B cell (primary cell): ENCODE measurements around the gene ALKBH6. TPM values are rescaled to one million over a fixed set of nuclear protein-coding genes. Genes with fewer than 3 reads are reported as not detected.
"Not testable (repeated sequence)": the region's sequence is repeated elsewhere in the genome, so short reads cannot be mapped to it uniquely, and the experiment has no call there.

Source experiments
- ATAC-seq: fragments of 200-7000 bp; cut with Tn5 transposase; one replicate; pipeline ENCODE4 v1.10.0; 2021; ENCODE audit warnings: low read depth, mild to moderate bottlenecking, moderate number of reproducible peaks, moderate library complexity
- CTCF ChIA-PET: fragments of 350-600 bp; sonication (Branson Sonifier 250); formaldehyde crosslinking; loops from one replicate; lab custom pipeline; 2021; ENCODE audit warnings: antibody characterized with exemption, inconsistent platforms; lab: Charles Lee
- POLR2A ChIA-PET: fragments of 350-600 bp; sonication (Branson Sonifier 250); formaldehyde crosslinking; loops from one replicate; lab custom pipeline; 2021; ENCODE audit warnings: antibody characterized with exemption; lab: Charles Lee
- DNase-seq: peaks from one replicate; pipeline ENCODE4 v3.0.0; 2013
- H2AFZ ChIP-seq: 2 replicates; pipeline ENCODE4 v1.6.1; 2012; ENCODE audit warnings: mild to moderate bottlenecking, low read depth, low read length; ENCODE audit not compliant: insufficient read depth, poor library complexity, severe bottlenecking
- H3K27ac ChIP-seq, 2 donors: 1 replicate in 1 of 2; 2 replicates in 1 of 2; pipeline ENCODE4 v1.5.1; 2012 to 2013; ENCODE audit warnings: low read length in 2 of 2, mild to moderate bottlenecking in 2 of 2, moderate library complexity in 1 of 2
- H3K27me3 ChIP-seq, 4 experiments: fragments of 200-600 bp in 1 of 4; sonication (generic) in 1 of 4; replicated peaks in 1 of 4; 1 replicate in 2 of 4; 2 replicates in 2 of 4; pipeline versions ENCODE4 v1.6.1 to v1.7.0; 2013 to 2016; ENCODE audit warnings: low read length in 3 of 4, mild to moderate bottlenecking in 2 of 4, mixed read lengths in 1 of 4, moderate library complexity in 1 of 4; ENCODE audit not compliant: insufficient read depth in 4 of 4, control insufficient read depth in 3 of 4; ENCODE audit errors: control extremely low read depth in 1 of 4
- H3K36me3 ChIP-seq, 2 experiments: replicated peaks in 1 of 2; 1 replicate in 1 of 2; 2 replicates in 1 of 2; pipeline versions ENCODE4 v1.6.1 to v1.7.1; 2013; ENCODE audit warnings: low read length in 1 of 2; ENCODE audit not compliant: insufficient read depth in 2 of 2, control insufficient read depth in 1 of 2; ENCODE audit errors: control extremely low read depth in 1 of 2, extremely low read depth in 1 of 2
- H3K4me1 ChIP-seq, 2 donors: fragments of 200-600 bp in 1 of 2; sonication (generic) in 1 of 2; 1 replicate in 1 of 2; 2 replicates in 1 of 2; pipeline versions ENCODE4 v1.5.1 to v1.6.1; 2013 to 2017; ENCODE audit warnings: low read length in 2 of 2; ENCODE audit not compliant: control insufficient read depth in 2 of 2, insufficient read depth in 2 of 2
- H3K4me2 ChIP-seq: replicated peaks from 2 replicates; pipeline ENCODE3; 2012; ENCODE audit warnings: mild to moderate bottlenecking, low read depth, low read length; ENCODE audit not compliant: poor library complexity, severe bottlenecking
- H3K4me3 ChIP-seq, 5 experiments: fragments of 200-600 bp in 1 of 5; sonication (generic) in 1 of 5; 1 replicate in 3 of 5; 2 replicates in 2 of 5; pipeline versions ENCODE4 v1.5.1 to v1.7.0; 2011 to 2016; ENCODE audit warnings: low read length in 4 of 5, mild to moderate bottlenecking in 4 of 5, low read depth in 2 of 5, control low read depth in 1 of 5, moderate library complexity in 1 of 5; ENCODE audit not compliant: insufficient read depth in 1 of 5; ENCODE audit errors: control extremely low read depth in 1 of 5, extremely low read depth in 1 of 5
- H3K79me2 ChIP-seq: fragments of 200-600 bp; sonication (generic); one replicate; pipeline ENCODE4 v1.6.0; 2016; ENCODE audit warnings: low read length; ENCODE audit not compliant: control insufficient read depth, insufficient read depth
- H3K9ac ChIP-seq: fragments of 200-600 bp; sonication (generic); 2 replicates; pipeline ENCODE4 v1.6.1; 2017; ENCODE audit warnings: mild to moderate bottlenecking, low read length, moderate library complexity
- H3K9me3 ChIP-seq, 3 donors: one replicate each; pipeline versions ENCODE4 v1.6.1 to v1.7.1; 2013; ENCODE audit warnings: low read length in 2 of 3; ENCODE audit not compliant: control insufficient read depth in 2 of 3, insufficient read depth in 1 of 3; ENCODE audit errors: control extremely low read depth in 1 of 3
- H4K20me1 ChIP-seq: 2 replicates; pipeline ENCODE4 v1.6.0; 2012; ENCODE audit warnings: mild to moderate bottlenecking, low read length; ENCODE audit not compliant: insufficient read depth, control insufficient read depth, poor library complexity, severe bottlenecking
- H3K27ac Mint-ChIP-seq: one replicate; pipeline ENCODE4 v1.8.0; 2021; ENCODE audit warnings: mixed read lengths
- H3K27me3 Mint-ChIP-seq: one replicate; pipeline ENCODE4 v1.8.0; 2021; ENCODE audit warnings: mixed read lengths
- H3K4me1 Mint-ChIP-seq: one replicate; pipeline ENCODE4 v1.8.0; 2021; ENCODE audit warnings: mixed read lengths
- H3K4me3 Mint-ChIP-seq: one replicate; pipeline ENCODE4 v1.8.0; 2021; ENCODE audit warnings: mixed read lengths
- H3K9me3 Mint-ChIP-seq: one replicate; pipeline ENCODE4 v1.8.0; 2022; ENCODE audit warnings: mixed read lengths; ENCODE audit not compliant: insufficient read depth
- CTCF ChIP-seq: fragments of 200-600 bp; IDR thresholded peaks from one replicate; pipeline ENCODE4 v1.8.0; 2022; ENCODE audit warnings: antibody characterized with exemption, mild to moderate bottlenecking
- EZH2 ChIP-seq: IDR thresholded peaks from 2 replicates; pipeline ENCODE4 v1.6.1; 2012; ENCODE audit warnings: borderline replicate concordance, low read depth, mild to moderate bottlenecking, moderate library complexity, low read length; ENCODE audit not compliant: insufficient read depth, poor library complexity, severe bottlenecking
- WGBS: methylation state at CpG from one replicate; pipeline ENCODE4 v1.1.5; 2013; ENCODE audit warnings: missing lambda C conversion rate; ENCODE audit not compliant: insufficient coverage; 5-methylcytosine and 5-hydroxymethylcytosine counted together
- intact Hi-C: fragments of 100-400 bp; cut with micrococcal nuclease; formaldehyde crosslinking; loops from one replicate; pipeline ENCODE4 v1.10.0; 2022
- polyA plus RNA-seq: library from polyadenylated mRNA; depleted of rRNA; stranded (reverse); fragments of >200 nt; gene quantifications from 2 replicates; pipeline ENCODE4 v1.2.3, GENCODE V29; 2012
- total RNA-seq, 2 donors: library from RNA; stranded (reverse); fragments of 120-200 nt in 1 of 2; gene quantifications; 1 replicate in 1 of 2; 2 replicates in 1 of 2; pipeline versions ENCODE4 v1.2.3 to v1.2.4, GENCODE V29; 2013 to 2022

ALKBH6 gene
- total and polyA plus RNA-seq, 2 donors (not counting 1 experiment from before 2014, with no cell fraction given), result 54.5 to 56.5 TPM

GRCh38 chr19:36043952-36044351 lies 29.9 kb upstream of the ALKBH6 start:
- Histone ChIP-seq H3K9me3 (no peaks in the 10 kb centered on the region), H3K4me2 (no peak overlapping the region), H3K27ac (no peak overlapping the region), H3K27me3 (no peaks in the 10 kb centered on the region), H3K36me3 (no peaks in the 10 kb centered on the region), H3K4me3 (no peak overlapping the region), H3K79me2 (no peaks in the 10 kb centered on the region), H3K9ac (no peak overlapping the region), H4K20me1 (no peaks in the 10 kb centered on the region), H2AFZ (no peak overlapping the region), H3K4me1 (no peaks in the 10 kb centered on the region)
- H3K27me3 Mint-ChIP-seq, result no peaks in the 10 kb centered on the region
- no peaks in the 10 kb centered on the region for H3K9me3 Mint-ChIP-seq
- POLR2A ChIA-PET, result no interaction called here
- H3K4me3 Mint-ChIP-seq, result no peak overlapping the region
- TF ChIP-seq CTCF (no peak), EZH2 (no peak)
- no peak for ATAC-seq
- intact Hi-C loops, result no loop called here
- H3K27ac Mint-ChIP-seq, result no peak overlapping the region
- DNase-seq, result no peak
- CTCF ChIA-PET, result no interaction called here
- no peaks in the 10 kb centered on the region for H3K4me1 Mint-ChIP-seq
- WGBS, result 90% methylated on average over 2 of the region's 2 CpGs

GRCh38 chr19:36041831-36042230 lies 27.8 kb upstream of the ALKBH6 start:
- Histone ChIP-seq H2AFZ (no peak overlapping the region), H3K27me3 (no peaks in the 10 kb centered on the region), H3K4me2 (no peak overlapping the region), H3K4me3 (no peak overlapping the region), H3K9me3 (no peaks in the 10 kb centered on the region), H3K9ac (no peak overlapping the region), H3K4me1 (no peaks in the 10 kb centered on the region), H4K20me1 (no peaks in the 10 kb centered on the region), H3K36me3 (no peaks in the 10 kb centered on the region), H3K79me2 (no peaks in the 10 kb centered on the region), H3K27ac (no peak overlapping the region)
- DNase-seq, result no peak
- Mint-ChIP-seq H3K27ac (no peak overlapping the region), H3K4me1 (no peaks in the 10 kb centered on the region), H3K27me3 (no peaks in the 10 kb centered on the region), H3K9me3 (no peaks in the 10 kb centered on the region), H3K4me3 (no peak overlapping the region)
- TF ChIP-seq EZH2 (no peak), CTCF (no peak)
- ChIA-PET CTCF (no interaction called here), POLR2A (no interaction called here)
- WGBS, result 66% methylated on average over 3 of the region's 3 CpGs
- ATAC-seq, result no peak
- intact Hi-C loops, result no loop called here

GRCh38 chr19:36041092-36041491 lies 27.1 kb upstream of the ALKBH6 start:
- H3K79me2 ChIP-seq, H3K9ac ChIP-seq, DNase-seq, POLR2A ChIA-PET, H3K4me1 Mint-ChIP-seq, ATAC-seq, H3K27ac ChIP-seq, H4K20me1 ChIP-seq, H3K4me3 Mint-ChIP-seq, H3K4me1 ChIP-seq, H3K27me3 ChIP-seq, H3K4me3 ChIP-seq, H3K27ac Mint-ChIP-seq, CTCF ChIA-PET, H3K9me3 Mint-ChIP-seq, H3K9me3 ChIP-seq, H3K4me2 ChIP-seq, H2AFZ ChIP-seq, intact Hi-C loops, H3K36me3 ChIP-seq, H3K27me3 Mint-ChIP-seq: not testable (repeated sequence)
- WGBS, result 100% methylated on average over 3 of the region's 6 CpGs
